HG02759 (cell line): ENCODE measurements around the gene ATP6V0B.

Source experiments
- ATAC-seq: cut with Tn5 transposase; IDR thresholded peaks from one replicate; pipeline ENCODE4 v1.9.1; 2021; ENCODE audit warnings: mild to moderate bottlenecking, moderate library complexity; ENCODE audit not compliant: unreplicated experiment

The ATP6V0B gene

GRCh38 chr1:43945674-43946235, 29.0 kb upstream of the ATP6V0B start:
- ATAC-seq: no peak

DNA sequence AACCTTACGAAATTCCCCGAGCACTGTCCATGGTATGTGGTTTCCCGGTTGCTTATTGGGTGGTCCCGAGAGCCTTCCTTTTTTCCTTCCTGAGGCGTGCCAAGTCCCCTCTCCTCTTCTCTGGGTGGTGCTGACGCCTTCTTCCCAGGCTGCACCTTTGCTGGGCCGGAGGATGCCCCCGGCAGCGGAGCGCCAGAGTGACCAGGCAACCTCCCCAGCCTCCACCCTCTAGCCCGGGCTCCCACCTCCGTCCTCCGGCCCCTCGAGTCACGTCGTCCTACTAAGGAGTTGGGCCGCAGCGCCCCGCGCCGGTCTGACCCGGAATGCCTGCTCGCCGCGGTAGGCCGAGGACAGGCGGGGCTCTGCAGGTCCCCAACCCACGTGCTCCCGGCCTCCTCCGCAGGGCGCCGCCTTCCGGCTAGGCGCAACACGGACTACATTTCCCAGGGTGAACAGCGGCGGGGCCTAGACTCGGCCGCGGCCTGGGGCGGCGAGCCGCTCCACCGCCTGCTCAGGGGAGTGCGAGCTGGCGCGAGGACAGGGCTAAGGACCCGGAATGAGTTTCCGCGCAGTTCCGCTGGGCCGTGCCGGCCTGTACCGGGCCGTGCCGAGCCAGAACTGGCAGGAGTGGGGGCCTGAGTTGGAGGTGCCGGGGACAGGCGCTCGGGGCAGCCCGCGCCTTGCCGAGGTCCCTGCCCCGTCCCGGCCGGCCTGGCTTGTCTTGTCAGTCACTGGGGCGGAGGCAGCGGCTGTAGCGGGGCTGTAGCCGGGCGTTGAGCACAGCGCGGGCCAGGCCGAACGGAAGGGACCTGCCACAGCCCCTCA, 28.3 kb upstream of the ATP6V0B start, which contains the start of gene IPO13:
Gene IPO13, plus strand, starts transcription at position 715 of the 825 bp plus-strand sequence. CDS start 651 bp downstream, outside the sequence.
- peak; percentile 91 for ATAC-seq

GRCh38 chr1:43947061-43947873, 27.5 kb upstream of the ATP6V0B start:
- no peak for ATAC-seq

GRCh38 chr1:43947874-43948437, 26.8 kb upstream of the ATP6V0B start:
- ATAC-seq: no peak

- no peak for ATAC-seq
Measured at GRCh38 chr1:43949678-43950077, 25.1 kb upstream of the ATP6V0B start.

DNA sequence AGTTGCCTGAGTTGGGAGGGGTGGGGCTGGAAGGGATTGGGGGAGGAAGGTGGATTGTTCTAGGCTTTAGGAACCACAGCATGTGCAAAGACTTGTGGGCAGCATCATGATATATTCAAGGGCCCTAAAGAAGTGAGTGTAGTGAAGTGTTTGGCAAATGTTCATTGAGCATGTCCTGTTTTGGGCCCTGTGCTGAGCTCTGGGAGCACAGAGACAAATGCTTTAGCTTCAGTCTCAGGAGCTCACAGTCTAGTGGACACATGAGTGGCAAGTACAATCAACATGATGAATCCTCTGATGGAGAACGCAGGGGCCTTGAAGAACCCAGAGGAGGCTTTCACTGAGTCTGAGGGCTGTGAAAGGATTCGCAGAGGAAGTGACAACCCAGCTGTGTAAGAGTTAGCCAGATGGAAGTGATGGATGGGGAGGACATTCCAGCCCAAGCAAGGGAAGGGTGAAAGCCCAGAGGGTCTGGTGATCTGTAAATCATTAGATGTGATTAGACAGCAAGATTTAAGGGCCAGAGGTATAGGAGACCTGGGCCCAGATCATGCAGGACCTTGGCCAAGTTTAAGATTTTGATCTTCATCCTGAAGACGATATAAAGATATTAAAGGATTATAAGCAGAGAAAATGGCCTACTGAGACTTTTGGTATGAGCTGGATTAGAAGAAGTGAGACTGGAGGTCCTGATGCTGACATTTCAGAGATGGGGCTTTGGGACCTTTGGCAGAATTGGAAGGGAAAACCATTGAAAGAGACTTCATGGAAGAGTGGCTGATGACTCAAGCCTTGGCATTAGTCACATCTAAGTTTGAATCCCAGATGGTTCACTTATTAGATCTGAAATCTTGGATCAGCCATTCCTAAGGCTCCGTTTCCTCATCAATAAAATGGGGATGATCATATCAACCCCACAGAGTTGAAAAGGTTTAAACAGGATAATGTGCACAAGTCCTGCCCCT, 23.5 kb upstream of the ATP6V0B start:
- ATAC-seq: no peak

- ATAC-seq: no peak
Measured at GRCh38 chr1:43952731-43953346, 21.9 kb upstream of the ATP6V0B start.

GRCh38 chr1:43953361-43953760, 21.4 kb upstream of the ATP6V0B start:
- ATAC-seq: no peak

DNA sequence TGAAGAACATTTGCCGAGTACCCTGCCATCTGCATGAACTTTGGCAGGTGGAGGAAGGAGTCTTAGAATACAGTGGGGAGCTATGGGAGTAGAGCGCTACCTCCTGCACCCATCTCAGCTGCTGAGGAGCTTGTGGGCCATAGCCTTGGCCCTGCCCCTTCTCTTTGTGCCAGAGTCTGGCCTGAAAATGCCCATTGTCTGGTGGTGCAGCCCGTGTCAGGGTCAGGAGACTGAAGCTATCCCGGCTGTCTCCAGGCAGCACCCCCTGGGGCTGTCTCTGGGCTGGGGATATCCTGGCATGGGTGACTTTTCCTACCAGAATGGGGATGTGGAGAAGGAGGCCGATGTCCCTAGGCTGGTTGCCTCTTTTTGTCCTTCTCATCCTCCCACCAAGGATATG, 20.7 kb upstream of the ATP6V0B start:
- ATAC-seq: no peak

GRCh38 chr1:43956234-43956633, 18.5 kb upstream of the ATP6V0B start:
- ATAC-seq: no peak

- ATAC-seq: no peak
Measured at GRCh38 chr1:43957407-43958040, 17.2 kb upstream of the ATP6V0B start.

GRCh38 chr1:43958351-43959255, 16.2 kb upstream of the ATP6V0B start:
- no peak for ATAC-seq

GRCh38 chr1:43960798-43961197, 14.0 kb upstream of the ATP6V0B start:
- no peak for ATAC-seq

DNA sequence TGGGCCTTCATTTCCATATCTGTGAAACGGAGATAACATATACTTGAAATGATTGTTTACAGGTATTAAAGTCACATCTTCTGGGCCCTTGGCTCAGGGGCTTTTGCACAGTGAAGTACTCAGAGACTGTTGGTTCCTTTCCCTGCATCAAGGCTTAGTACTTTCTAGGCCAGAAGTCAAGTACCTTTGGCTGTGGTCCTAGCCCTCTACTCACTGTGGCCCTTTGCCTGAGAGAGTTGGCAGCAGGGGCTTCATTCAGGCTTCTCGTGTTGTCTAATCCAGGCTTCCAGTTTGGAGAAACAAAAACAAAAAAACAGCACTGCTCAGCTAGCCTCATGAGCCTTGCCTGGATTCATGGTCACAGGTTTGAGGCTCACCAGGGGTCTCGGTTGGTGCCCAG, 13.1 kb upstream of the ATP6V0B start:
- no peak for ATAC-seq

GRCh38 chr1:43962324-43962723, 12.4 kb upstream of the ATP6V0B start:
- no peak for ATAC-seq

- no peak for ATAC-seq
Measured at GRCh38 chr1:43963006-43963405, 11.8 kb upstream of the ATP6V0B start.

DNA sequence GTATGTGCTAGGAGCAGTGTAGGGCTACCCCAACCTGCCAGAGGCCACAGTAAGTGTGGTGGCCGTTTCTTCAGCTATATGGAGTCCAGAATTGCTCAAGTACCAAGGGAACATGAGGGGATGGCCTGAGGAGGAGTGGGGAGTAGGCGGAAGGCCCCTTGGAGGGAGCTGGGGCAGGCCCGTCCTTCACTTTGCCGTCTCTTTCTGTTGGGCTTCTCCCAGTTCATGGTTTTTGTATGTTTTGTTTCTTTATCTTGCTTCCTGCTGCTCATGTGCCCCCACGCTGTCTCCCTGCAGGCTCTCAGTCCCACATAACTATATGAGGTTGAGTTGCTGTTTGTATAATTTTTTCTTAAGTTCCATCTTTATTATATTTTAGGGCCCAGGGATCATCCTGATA, 10.9 kb upstream of the ATP6V0B start:
- no peak for ATAC-seq

GRCh38 chr1:43965316-43965715, 9.4 kb upstream of the ATP6V0B start:
- no peak for ATAC-seq
